ENCODE data around the gene LSP1. TPM values are rescaled to one million over a fixed set of nuclear protein-coding genes. Genes with fewer than 3 reads are reported as not detected.

LSP1 gene
- total and polyA plus RNA-seq, 10 donors = 136 to 422 (median 335) TPM

- no peak for DNase-seq
- Histone ChIP-seq H3K36me3 (no peaks in the 10 kb centered on the region), H3K27ac (no peak overlapping the region), H3K27me3 (replicated peaks in 1 of 7) (peaks cover 0 to 50% (median 0%) of the 10 kb centered on the region in 7 donors), H3K9me3 (no peaks in the 10 kb centered on the region), H3K4me1 (peaks cover 0 to 9% (median 0%) of the 10 kb centered on the region in 6 donors), H3K4me3 (no peak overlapping the region)
- 89 to 95% (median 90%) methylated on average over 18 to 23 of the region's 23 CpGs for WGBS, 5 donors
- intact Hi-C loops (cut with DNase I; ENCODE audit: low total_unique reads) = no loop called here
- no peak for TF ChIP-seq POLR2A (IDR thresholded peaks at IDR 0.05)
- TF ChIP-seq POLR2AphosphoS5 (IDR thresholded peaks at IDR 0.05) = no peak
- TF ChIP-seq CTCF (IDR thresholded peaks at IDR 0.05 in 8 of 11, conservative IDR thresholded peaks at IDR 0.05 in 3 of 11) = no peak
Measured at GRCh38 chr11:1925373-1926155, 72.7 kb downstream of the LSP1 start.

DNA sequence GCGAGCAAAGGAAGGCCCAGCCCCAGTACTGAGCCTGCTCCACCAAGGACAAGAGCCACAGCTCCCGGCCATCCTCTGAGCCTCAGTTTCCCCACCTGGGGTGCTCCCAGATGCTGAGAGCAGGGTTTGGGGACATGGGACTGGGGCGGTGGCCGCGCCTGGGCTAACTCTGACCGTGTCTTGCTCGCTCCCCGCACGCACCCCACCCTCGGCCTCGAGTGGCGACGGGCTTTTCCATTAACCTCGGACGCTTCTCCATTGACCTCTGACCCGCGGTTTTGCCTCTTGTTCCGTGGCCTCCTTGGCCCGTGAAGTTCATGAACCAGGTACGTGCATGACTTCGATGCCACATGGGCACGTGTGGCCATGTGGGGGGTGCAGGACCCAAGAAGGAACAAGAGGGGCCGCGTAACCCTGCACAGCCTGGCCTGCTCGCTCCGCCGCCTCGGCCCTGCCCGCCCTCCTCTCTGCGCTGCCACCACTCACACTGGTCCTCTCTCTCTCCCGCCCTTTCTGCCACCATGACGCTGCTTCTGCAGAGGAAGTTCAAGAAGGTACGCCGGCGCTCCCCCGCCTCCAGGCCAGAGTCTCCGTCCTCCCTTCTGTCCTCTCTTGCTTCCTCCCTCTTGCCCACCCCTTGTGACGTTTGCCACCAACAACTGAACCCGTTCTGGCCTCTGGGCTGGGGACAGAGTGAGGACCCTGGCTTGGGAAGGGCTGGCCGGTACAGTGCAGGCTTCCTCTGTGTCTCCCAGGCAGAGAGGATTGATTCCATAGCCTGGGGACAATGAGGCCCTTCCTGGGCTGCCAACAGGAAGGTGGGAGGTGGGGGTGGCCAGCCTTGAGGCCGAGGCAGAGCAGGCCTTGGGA, 73.5 kb downstream of the LSP1 start:
- H3K4me1 ChIP-seq = peaks cover 0 to 9% (median 0%) of the 10 kb centered on the region in 6 donors
- TF ChIP-seq CTCF (IDR thresholded peaks at IDR 0.05 in 8 of 11, conservative IDR thresholded peaks at IDR 0.05 in 3 of 11) (no peak), POLR2A (IDR thresholded peaks at IDR 0.05) (no peak), POLR2AphosphoS5 (IDR thresholded peaks at IDR 0.05) (no peak)
- H3K27me3 ChIP-seq (replicated peaks in 1 of 7) = peaks cover 0 to 47% (median 0%) of the 10 kb centered on the region in 7 donors
- H3K36me3 ChIP-seq = no peaks in the 10 kb centered on the region
- WGBS, 5 donors = 70 to 84% (median 77%) methylated on average over 40 to 41 of the region's 41 CpGs
- no peaks in the 10 kb centered on the region for H3K9me3 ChIP-seq
- H3K4me3 ChIP-seq = no peak overlapping the region
- DNase-seq = no peak
- H3K27ac ChIP-seq = no peak overlapping the region
- intact Hi-C loops (cut with DNase I; ENCODE audit: low total_unique reads) = no loop called here

DNA sequence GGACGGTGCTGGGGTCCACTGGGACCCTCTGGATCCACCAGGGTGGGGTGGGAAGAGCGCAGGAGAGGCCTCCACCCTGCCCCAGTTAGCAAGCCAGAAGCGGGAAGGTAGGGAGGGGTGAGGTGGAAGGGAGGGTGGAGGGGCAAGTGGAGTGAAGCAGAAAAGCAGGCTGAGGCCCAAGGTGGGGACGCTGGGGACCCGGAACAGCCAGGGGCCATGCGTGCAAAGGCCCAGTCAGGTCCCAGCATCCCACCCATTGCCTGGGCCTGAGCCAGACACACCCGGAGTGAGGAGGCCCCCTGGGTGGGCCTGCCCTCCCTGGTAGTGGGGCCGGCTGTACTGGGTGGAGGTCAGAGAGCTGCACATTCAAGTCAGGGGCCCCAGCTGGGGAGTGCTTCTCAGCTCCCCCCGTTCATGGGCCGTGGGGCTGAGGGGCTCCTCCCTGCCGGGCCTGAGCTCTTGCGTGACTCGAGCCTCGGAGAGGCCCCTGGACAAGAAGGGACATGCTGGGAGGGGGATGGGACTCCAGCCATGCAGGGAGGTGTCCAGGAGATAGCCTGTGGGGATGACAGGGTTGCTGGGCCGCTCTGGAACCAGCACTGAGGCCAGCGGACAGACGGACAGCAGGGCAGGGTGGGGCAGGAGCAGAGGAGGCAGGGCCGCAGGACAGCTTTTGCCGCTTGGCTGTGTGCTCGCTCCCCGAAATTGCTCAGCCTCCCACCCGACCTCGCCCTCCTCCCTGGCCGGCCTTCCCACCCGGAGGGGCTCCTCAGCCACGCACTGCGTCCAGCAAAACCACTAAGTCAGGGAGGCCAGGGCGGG, 74.4 kb downstream of the LSP1 start:
- no peaks in the 10 kb centered on the region for H3K36me3 ChIP-seq
- intact Hi-C loops (cut with DNase I; ENCODE audit: low total_unique reads) = no loop called here
- H3K9me3 ChIP-seq = no peaks in the 10 kb centered on the region
- no peak overlapping the region for H3K4me3 ChIP-seq
- H3K4me1 ChIP-seq = peaks cover 0 to 9% (median 0%) of the 10 kb centered on the region in 6 donors
- WGBS, 5 donors = 70 to 88% (median 76%) methylated on average over 17 to 28 of the region's 28 CpGs
- TF ChIP-seq CTCF (IDR thresholded peaks at IDR 0.05 in 8 of 11, conservative IDR thresholded peaks at IDR 0.05 in 3 of 11) (no peak), POLR2A (IDR thresholded peaks at IDR 0.05) (no peak), POLR2AphosphoS5 (IDR thresholded peaks at IDR 0.05) (no peak)
- peaks cover 0 to 45% (median 0%) of the 10 kb centered on the region in 7 donors for H3K27me3 ChIP-seq (replicated peaks in 1 of 7)
- DNase-seq = no peak
- no peak overlapping the region for H3K27ac ChIP-seq
